ENCODE measurements around the gene MACO1.
"Not testable (repeated sequence)": the region's sequence is repeated elsewhere in the genome, so short reads cannot be mapped to it uniquely, and the experiment has no call there.

Gene MACO1, protein sequence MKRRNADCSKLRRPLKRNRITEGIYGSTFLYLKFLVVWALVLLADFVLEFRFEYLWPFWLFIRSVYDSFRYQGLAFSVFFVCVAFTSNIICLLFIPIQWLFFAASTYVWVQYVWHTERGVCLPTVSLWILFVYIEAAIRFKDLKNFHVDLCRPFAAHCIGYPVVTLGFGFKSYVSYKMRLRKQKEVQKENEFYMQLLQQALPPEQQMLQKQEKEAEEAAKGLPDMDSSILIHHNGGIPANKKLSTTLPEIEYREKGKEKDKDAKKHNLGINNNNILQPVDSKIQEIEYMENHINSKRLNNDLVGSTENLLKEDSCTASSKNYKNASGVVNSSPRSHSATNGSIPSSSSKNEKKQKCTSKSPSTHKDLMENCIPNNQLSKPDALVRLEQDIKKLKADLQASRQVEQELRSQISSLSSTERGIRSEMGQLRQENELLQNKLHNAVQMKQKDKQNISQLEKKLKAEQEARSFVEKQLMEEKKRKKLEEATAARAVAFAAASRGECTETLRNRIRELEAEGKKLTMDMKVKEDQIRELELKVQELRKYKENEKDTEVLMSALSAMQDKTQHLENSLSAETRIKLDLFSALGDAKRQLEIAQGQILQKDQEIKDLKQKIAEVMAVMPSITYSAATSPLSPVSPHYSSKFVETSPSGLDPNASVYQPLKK

DNA sequence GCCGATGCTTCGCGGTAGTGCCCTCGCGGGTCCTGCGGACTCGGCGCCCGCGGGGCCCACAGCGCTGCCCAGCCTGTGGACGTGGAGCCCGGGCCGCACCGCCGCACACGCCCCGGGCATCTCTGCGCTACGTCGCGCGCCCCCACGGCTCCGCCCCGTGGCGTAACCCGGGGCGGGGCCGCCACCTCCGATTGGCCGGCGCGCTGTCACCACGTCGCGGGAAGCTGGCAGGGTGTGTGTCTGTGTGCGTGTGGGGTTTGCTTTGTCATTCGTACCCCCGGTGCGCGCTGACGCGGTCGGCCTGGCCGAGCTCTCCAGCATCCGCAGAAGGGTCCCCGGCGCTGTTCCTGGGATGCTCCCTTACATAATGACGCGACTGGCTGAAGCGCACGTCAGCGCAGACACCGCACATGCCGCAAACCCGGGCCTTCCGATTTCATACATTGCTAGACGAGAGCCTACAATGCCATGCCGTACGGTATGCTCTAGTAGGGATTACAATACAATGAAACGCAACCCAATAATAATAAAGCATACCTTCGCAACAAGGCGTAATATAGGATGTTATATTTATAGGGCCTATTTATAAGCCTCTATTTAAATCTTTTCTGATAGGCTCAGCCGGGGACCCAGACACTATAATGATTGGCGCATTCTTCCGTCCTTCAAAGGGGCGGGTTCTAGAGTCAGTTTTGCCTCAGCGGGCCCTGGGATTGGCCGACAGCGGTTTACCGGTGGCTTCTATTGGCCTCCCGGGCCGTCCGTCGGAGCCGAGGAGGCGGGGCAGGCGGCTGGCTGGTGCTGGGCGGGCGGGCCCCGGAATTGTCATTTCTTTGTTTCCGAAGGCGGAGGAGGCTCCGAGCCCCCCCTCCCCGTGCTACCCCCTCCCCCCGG, at the start of gene MACO1:
MACO1 (plus strand) TSS at position 825 of the 894 bp plus-strand sequence. CDS start 202 bp downstream, outside the sequence.
- DNase-seq = peak; percentile 95

DNA sequence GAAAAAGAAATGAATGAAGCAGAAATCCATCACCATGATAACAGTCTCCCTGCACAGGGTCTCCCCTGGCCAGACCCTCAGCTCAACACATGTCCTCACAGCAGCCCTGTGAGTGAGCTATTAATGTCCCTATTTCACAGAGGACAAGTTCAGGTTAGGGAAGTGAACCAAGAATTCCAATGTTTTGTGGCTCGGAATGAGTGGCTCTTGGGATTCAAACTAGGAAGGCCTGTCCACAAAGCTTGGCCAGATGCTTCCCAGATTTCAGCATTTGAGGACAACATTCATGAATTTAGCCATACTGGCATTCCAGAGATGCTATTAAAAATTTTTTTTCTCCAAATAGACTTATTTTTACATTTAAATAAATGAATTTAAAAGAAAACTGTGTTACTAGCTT, 48.2 kb upstream of the MACO1 start:
- not testable (repeated sequence) for DNase-seq

DNA sequence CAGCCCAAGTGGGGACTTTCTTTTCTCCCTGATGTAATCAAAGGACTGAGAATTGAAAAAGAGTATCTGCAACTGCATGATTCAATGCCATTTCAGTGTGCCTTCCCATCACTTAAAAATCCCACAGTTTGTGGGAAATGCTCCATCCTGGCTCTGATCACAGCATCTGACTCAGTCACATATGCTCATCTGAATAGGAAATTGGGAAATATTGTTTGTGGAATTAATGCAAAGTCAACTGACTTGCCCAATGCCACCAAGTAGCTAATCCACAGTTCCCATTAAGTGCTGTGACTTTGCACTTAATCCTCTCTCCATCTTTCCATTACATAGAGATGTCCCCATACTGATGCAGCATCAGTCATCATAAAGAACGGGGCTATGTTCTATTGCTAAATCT, 47.6 kb upstream of the MACO1 start:
- not testable (repeated sequence) for DNase-seq

DNA sequence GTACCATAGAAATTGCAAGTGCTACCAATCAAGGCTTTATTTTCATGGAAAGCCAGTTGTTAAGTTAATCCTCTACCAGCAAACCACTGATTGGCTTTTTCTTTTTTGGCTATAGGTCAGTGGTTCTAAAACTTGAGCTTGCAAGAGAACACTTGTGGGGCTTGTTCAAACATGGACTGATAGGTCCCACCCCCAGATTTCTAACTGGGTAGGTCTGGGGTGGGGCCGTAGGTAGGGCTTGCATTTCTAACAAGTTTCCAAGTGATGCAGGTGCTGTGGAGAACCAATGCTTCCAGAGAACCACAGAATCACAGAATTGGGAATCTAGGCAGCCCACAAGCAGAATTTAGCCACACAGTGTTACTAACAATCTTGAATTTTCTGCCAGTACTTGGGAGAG, 46.8 kb upstream of the MACO1 start:
- not testable (repeated sequence) for DNase-seq

DNA sequence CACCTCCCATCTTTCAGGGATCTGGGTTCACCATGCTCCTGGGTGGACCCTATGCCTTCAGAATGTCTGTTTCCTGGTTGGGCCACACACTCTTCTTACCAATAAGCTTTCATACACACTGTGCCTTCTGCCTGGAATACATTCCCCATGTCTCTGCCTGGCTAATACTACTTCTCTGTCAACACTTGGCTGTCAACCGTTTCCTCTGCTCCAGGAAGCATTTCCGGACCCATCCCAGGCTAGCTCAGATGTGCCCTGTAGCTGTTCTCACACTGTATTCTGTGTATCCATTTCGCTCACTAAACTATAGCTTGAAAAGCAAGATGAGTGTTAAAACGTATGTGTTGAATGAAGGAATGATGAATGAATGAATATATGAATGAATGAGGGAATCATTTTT, 43.6 kb upstream of the MACO1 start:
- DNase-seq = not testable (repeated sequence)

DNA sequence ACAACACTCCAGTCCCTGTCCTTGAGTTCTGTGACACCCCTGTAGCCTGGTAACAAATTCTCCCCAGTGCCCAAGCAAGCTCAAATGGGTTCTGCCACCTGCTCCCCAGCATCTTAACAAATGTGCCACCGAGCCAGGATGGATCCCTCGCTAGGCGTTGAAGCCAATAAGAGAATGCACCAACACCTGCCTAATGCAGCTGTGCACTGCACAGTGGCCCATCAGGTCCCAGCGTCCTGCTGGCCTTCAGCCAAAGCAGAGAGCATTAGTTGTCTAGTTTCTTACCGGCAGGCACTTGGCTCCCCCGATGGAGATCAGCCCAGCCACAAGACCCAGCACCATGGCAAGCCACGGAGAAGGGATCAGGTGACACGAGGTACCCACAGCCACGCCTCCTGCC, 42.0 kb upstream of the MACO1 start:
- not testable (repeated sequence) for DNase-seq

DNA sequence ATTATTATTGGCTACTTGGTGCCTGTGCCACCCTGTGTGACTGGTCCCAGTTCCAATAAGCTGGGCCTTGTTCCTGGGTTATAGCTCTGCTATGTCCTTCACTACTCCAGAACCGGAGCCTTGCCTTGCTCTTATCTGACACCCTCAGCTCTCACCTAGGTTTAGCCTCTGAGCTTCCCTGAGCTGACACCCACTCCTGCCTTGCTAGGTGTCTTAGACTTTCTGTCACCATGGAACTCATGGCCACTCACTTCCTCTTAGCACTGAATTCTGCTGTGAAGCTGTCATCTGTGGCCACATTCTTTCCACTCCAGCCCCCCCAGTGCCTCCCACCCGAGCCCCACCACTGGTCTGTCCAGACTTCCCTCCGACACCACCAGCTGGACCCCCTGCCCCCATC, 41.0 kb upstream of the MACO1 start:
- DNase-seq = not testable (repeated sequence)

DNA sequence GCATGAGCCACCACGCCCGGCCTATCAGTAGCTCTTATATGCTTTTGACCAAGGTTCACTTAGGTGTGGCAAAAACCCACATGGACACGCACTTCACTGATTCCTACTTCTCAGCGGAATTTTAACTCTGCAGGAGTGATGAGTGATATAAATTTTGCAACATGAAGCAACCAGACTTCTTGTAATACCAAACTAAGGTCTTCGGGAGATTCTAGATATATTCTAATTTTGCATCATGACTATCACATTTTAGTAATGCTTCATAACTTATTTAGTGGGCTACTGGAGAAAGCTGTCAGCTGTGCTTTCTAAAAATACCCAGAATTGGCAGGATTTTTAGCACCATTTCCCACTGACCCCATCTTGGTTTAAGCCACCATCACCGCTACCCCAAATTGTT, 37.9 kb upstream of the MACO1 start:
- DNase-seq = no peak

DNA sequence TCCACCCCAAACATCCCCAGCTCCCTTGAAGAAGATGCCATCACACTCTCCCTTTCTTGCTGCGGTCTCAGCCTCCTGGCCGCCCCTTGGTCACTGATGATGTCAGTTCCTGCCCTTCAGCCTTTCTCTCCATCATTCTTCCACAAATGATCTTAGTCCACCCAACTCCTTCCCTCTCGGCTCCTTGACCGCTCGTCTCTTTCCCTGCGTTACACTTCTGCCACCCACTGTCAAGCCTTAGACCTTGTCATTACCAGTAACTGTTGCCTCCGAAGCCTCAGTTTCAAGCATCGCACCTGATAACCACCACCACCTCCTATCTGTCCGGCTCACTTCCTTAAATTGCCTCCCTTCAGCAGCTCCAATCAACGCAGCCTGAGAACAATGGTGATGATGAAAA, 33.1 kb upstream of the MACO1 start:
- not testable (repeated sequence) for DNase-seq

DNA sequence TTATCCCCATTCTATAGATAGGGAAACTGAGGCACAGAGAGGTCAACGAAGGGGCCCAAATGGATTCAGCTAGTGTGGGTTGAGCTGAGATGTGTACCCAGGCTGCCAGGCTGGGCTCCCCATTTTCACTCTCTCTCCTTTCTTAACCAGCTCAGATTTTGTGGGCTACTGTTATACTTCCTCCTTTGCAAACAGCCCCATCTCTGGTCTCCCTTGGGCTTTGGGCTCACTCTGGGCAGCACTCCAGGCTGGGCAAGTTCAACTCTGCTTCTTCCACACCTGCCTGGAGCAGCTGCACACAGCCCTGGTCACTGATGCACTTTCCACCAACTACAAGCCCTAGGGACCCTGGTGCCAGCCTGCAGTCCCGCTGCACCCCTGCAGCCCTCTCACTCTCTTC, 32.6 kb upstream of the MACO1 start:
- DNase-seq = not testable (repeated sequence)

DNA sequence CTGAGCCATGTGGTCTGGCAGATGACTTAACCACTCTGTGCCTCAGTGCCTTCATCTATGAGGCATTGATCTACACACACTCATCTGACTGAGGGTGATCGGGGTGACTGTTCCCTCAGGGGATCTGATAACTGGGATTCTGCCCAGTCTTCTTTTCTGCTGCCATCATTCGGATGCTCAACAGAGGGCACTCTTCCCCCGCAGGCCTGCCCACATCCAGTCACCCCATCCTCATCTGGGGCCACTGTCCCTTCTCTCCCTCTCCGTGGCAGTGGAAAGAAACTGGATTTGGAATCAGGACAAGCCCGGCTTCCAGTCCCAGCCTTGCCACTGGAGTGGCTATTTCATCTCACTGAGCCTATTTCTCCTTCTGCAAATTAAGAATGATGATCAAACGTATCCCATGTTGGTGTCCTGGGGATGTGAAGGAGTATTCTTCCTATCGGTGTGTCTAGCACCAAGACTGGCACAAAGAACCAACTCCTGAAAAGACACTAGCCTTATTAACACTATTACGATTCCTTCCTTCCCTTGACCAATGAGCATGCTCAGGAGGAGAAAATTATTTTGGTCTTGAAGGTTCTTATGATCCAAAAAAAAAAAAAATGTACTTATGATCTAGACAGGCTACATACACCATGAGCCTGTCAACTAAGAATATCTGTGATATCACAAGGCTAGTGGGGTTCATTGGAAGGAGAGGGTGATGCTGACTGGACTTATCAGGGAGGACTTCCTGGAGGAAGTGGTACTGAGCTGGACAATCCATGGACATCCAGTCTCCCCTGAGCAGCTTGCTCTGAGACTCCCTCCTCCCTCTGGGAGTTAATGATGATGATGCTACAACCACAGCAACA, 27.5 kb upstream of the MACO1 start:
- DNase-seq = not testable (repeated sequence)

DNA sequence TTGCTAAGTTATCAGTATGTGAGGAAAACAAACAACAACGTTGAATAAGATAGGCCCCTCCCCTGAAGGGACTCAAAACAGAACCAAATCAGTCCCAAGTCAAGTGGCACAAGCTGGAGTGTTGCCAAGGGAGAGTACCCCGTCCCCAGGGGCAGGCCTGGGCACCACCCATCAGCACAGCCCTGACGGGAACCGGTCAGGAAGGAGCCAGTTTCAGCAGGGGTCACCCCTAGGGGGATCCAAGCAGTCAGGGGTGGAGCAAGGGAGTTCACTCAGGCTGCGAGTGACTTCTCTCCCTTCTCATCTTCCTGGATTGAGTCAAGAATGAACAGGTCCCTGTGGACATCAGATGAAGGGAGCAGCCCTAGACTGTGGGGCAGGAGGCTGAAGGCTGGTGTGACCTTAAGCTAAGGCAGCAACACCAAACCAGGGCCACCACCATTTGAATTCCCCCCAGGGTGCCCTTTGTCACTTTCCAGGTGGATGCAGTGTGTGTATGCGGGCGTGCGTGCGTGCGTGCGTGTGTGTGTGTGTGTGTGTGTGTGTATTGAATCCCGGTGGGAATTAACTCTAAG, 24.9 kb upstream of the MACO1 start:
- not testable (repeated sequence) for DNase-seq

DNA sequence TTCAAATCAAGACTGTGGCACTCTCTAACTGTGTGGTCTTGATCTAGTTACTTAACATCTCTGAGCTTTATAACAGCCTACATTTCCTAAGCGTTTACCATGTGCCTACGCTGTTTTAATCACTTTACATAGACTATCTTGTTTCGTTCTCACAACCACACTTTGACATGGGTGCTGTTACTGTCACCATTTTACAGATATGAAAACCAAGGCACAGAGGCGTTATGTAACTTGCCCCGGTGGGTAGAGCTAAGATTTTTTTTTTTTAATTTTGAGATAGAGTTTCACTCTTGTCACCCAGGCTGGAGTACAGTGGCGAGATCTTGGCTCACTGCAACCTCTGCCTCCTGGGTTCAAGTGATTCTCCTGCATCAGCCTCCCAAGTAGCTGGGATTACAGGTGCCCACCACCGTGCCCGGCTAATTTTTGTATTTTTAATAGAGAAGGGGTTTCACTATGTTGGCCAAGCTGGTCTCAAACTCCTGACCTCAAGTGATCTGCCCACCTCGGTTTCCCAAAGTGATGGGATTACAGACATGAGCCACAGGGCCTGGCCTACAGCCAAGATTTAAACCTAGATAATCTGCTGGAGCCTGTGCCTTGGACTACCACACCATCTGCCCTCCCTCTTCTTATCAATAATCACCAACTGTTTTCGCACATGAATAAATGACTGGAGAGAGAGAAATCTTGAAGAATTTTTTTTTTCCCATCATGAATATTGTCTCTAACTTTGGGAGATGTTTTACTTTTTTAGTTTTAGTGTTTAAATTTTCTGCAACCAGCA, 20.9 kb upstream of the MACO1 start:
- DNase-seq = not testable (repeated sequence)

DNA sequence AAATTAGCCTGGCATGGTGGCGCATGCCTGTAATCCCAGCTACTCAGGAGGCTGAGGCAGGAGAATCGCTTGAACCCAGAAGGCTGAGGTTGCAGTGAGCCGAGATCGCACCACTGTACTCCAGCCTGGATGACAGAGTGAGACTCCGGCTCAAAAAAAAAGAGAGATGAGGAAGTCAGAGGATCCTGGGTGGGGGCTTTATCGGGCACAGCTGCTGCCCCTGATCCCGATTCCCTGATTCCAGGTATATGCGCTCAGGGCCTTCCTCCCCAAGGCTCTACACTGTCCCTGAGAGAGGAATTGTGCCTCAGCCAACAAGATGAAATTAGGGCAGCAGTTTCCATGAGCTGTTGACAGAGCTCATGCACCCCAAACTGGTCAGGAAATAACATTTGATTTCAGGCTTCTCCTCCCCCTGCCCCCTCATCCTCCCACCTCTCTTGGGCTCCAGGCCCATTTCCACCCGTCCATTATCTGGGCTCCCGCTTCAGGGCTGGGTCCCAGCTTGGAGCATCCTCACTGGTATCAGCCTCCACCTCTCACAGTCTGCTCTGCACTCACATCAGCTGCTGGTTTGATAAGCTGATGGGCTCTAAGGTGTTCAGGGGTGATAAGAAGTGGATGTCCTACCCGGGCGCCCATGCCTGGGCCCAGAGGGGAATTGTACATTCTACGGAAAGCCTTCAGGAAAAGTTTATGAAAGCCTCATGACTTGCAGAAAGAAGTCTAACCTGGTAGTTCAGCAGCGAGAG, 17.6 kb upstream of the MACO1 start:
- DNase-seq = not testable (repeated sequence)

DNA sequence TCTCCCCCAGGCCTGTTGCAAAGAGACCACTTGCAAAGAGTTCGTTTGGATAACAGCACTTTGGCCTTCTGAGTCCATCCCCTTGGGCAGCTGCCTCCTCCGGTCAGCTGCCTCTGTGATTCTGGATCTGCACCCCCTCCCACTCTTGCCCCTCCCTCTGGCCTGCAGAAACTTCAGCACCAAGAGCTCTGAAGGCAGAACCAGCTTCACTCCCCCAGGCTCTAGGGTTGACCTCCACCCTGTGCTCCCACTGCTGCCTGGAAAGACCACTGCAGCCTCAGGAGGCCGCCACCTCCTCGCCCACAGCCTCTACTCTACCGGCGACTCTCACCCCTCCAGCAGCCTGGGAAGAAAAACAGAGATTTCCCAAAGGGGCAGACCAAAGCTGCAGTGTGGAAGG, 16.5 kb upstream of the MACO1 start:
- not testable (repeated sequence) for DNase-seq

DNA sequence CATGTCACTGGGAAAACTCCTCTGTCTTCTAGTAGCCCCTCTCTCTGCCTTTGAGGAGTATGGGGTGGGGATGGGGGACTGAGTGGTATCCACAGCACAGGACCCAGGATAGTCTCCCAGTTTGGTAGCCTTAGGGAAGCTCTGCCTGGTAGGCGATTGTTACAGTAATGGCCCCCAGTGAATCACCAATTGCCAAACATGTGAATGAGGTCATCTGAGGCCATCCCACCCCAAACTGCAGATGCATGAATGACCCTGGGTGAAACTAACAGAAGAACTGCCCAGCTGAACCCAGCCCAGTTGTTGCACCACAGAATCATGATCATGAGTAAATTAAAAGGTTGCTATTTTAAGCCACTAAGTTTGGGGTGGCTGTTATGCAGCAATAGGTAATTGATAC, 16.1 kb upstream of the MACO1 start:
- DNase-seq = not testable (repeated sequence)

DNA sequence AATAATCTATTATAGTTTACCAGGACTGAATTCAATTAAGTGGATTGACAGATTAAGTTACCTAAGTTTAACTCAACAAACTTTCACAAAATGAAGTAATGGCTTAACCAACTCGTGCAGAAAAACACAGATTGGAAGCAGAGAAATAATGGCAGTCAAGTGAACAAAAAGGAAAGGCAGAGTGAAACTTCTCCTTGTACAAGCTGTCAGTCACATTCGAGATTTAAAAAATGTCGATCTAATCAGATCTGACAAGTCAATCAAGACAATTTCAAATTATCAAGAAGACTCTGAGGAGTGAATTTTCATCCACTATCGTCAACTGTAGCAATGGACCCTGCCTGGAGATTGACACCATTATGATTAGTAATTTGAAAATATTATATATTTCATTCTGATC, 13.4 kb upstream of the MACO1 start:
- not testable (repeated sequence) for DNase-seq

DNA sequence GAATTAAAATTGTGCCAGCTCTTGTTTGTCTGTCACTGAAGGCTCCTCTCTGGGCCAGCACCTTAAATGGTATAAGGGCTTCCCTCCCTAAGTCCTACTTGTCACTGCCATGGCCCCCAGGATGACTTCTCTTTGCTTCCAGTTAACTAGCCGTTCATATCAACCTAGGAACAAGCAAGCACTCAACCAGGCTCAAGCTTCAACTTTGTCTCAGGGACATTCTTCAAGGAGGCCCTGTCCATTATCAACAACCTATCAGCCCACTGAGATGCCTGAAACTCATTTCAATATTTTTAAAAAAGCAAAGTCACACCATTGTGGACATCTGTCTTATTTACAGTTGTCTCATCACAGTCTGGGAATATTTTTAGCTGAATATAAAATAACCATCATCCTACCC, 11.4 kb upstream of the MACO1 start:
- not testable (repeated sequence) for DNase-seq

DNA sequence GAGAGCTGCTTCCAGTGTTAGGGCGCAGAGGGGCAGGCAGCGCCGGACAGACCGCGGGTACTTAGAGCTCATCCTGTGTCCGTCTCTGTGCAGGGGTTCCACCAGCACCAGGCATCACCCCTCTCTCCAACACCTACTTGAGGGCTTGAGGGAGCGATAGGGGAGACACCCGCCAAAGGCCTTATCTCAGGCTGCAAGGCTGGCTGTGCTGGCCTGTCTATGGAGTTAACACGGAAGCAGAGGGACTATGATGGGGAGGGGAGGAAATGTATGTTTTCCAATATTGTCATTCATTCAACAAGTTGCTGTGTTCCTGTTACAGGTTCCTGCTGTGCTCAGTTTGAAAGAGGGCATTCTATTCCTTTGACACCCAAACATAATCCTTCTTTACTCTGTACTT, 10.0 kb upstream of the MACO1 start, which contains the start of gene RHCE:
RHCE (minus strand) TSS at position 111 of the 400 bp plus-strand sequence; CDS start at position 72, 39 bp downstream.
- DNase-seq = not testable (repeated sequence)

DNA sequence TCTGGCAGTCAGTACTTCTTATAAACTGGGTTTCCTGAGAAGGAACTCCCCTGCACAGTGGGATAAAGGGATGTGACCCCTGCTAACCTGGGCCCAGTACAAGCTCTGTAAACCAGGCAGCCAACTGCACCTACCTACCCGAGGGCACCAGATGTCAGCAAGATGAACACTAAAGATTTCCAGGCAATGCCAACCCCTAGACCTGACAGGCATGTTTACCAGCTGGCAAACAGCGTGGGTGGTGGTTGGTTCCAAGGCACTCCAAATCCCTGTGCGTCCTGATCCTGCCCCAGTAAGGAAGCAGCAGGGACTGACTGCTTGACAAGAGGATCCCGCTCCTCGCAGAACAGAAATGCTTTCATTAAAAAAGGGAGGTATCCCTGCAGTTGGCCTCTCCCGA, 7.5 kb upstream of the MACO1 start:
- not testable (repeated sequence) for DNase-seq

Measured in stimulated activated naive CD4-positive, alpha-beta T cell treated with Interleukin-2 at 50 U/mL for 16 hours (primary cell).